ENCODE measurements around the gene RNASE8.

Gene RNASE8

DNA sequence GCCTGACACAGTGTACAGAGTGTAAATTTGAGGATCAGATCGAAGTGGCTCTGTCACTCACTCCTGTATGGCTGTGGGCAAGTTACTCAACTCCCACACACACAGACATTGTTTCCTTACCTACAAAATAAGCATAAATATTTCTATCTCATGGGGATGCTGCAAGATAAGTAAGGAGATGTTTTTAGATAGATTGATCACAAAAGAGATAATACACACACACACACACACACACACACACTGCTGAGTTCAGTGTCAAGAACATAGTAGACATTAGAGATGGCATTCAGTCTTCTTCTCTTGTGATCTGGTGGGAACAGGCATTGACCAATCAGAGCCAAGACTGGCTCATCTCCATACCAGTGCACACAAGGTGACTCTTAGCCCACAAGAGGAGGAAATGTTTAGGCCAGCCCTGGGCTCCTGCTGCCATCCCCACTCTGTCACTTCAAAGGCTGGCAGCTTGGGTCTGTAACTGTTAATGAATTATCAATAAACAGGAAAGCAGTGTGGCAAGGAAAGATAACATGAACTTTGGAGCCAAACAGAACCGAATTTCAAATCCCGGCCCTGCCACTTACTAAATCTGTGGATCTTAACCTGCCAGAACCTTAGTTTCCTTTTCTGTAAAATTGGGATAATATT, 3.4 kb upstream of the RNASE8 start:
- Mint-ChIP-seq H3K4me3 (no peak overlapping the region), H3K4me1 (ENCODE audit: low read depth) (peaks cover 3% of the 10 kb centered on the region), H3K36me3 (ENCODE audit: low read depth) (no peaks in the 10 kb centered on the region), H3K9me3 (no peaks in the 10 kb centered on the region), H3K27me3 (peaks cover 9% of the 10 kb centered on the region), H3K27ac (no peak overlapping the region)
- no peak for DNase-seq

DNA sequence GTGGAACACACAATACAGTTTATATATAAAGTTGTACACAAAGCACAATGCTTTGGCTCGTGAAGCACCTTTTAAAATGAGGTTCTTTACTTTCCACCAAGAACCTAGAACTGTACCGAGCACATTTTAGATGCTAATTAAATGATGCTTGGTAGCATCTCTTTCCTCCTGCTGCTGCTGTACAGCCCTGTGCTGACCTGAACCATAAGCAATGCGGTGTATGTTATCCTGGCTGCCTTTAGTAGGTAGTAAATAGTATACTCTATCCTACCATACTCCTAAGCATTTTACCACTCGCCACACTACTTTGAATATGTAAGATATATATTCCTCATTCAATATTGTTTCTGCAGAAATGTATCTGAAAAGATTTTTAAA, 2.9 kb upstream of the RNASE8 start:
- H3K4me3 Mint-ChIP-seq: no peak overlapping the region
- DNase-seq: no peak
- no peaks in the 10 kb centered on the region for H3K9me3 Mint-ChIP-seq
- H3K4me1 Mint-ChIP-seq (ENCODE audit: low read depth): peaks cover 3% of the 10 kb centered on the region
- no peak overlapping the region for H3K27ac Mint-ChIP-seq
- no peaks in the 10 kb centered on the region for H3K36me3 Mint-ChIP-seq (ENCODE audit: low read depth)
- peaks cover 10% of the 10 kb centered on the region for H3K27me3 Mint-ChIP-seq

DNA sequence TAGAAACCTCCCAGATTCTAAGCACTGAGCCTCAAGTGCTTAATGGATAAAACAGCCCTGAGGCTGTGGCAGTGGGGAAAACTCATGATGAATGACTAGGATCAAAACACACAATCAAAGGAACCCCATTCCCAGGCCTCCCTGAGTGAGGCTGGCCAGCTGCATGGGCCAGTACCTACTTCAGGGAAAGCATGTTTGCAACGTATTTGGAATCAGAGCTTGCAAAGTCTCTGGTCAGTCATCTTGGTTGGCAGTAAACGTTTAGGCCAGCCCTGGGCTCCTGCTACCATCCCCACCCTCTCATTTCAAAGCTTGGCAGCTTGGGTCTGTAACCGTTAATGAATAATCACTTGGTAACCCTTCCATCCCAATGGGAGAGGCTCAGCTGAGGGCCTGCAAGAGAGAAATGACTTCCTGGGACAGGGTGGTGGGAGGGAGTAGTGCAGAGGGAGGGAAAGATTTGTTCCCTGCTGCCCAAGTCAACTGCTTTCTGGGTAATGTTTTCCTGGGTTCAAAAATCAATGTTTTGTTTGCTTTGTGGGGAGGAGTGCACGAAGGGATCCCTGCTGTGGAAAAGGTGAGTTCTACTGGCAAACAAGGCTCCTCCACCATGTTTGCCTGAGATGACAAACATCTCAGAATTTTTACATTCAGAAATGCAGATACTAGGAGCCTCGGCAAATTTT, 2.0 kb upstream of the RNASE8 start:
- Mint-ChIP-seq H3K9me3 (no peaks in the 10 kb centered on the region), H3K4me1 (ENCODE audit: low read depth) (peaks cover 3% of the 10 kb centered on the region), H3K4me3 (no peak overlapping the region), H3K36me3 (ENCODE audit: low read depth) (no peaks in the 10 kb centered on the region), H3K27me3 (peaks cover 13% of the 10 kb centered on the region), H3K27ac (no peak overlapping the region)
- no peak for DNase-seq

DNA sequence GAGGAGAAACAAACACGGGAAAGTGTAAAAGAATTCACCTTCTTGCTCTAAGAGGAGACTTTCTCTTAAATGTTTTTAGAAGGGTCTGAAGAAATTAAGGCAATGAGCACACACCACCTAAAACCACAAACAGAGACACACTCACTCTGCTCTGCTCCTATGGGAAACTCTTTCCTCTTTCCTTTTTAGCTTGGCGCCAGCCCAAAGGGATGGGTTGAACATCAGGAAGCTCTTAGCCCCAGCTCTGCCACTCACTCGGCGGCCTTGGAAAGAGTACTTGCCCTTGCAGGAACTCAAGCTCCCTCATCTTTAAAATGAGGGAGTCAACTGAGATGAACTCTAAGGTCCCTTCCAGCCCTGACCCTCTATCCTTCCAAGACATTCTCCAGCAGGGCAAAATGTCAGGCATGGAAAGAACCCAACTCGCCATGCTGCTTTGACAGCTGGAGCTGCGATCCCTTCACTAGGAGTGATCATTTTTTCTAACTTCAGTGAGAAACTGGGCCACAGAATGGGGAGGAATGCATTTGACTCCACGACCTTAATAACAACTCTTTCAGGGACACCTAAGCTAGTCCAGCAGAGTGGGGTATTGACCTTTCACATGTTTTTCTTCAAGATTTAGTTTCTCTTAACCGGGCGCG, 980 bp upstream of the RNASE8 start:
- H3K4me3 Mint-ChIP-seq: no peak overlapping the region
- peaks cover 11% of the 10 kb centered on the region for H3K27me3 Mint-ChIP-seq
- no peak overlapping the region for H3K27ac Mint-ChIP-seq
- no peak for DNase-seq
- peaks cover 3% of the 10 kb centered on the region for H3K4me1 Mint-ChIP-seq (ENCODE audit: low read depth)
- H3K9me3 Mint-ChIP-seq: no peaks in the 10 kb centered on the region
- H3K36me3 Mint-ChIP-seq (ENCODE audit: low read depth): no peaks in the 10 kb centered on the region

DNA sequence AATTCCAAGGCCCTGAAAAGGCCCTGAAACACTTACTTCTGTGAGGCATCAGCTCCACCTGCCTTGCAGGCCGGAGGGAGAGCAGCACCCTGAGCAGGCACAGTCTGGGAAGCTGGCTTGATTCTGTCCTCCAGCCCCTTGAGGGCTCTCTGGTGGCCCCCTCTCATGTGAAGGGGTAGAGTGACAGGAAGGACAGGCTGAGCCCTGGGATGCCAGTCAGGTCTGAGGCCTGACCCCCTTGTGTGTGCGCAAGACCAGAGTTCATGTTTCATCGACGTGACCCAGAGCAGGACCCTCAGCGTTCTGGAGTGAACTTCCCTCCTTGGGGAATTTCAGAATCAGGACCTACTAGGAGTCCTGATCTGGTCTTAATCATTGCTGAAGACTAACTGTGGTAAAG, 1.3 kb downstream of the RNASE8 start:
- no peak overlapping the region for H3K27ac Mint-ChIP-seq
- peaks cover 3% of the 10 kb centered on the region for H3K4me1 Mint-ChIP-seq (ENCODE audit: low read depth)
- H3K27me3 Mint-ChIP-seq: peaks cover 28% of the 10 kb centered on the region
- no peaks in the 10 kb centered on the region for H3K9me3 Mint-ChIP-seq
- no peaks in the 10 kb centered on the region for H3K36me3 Mint-ChIP-seq (ENCODE audit: low read depth)
- no peak overlapping the region for H3K4me3 Mint-ChIP-seq
- no peak for DNase-seq

DNA sequence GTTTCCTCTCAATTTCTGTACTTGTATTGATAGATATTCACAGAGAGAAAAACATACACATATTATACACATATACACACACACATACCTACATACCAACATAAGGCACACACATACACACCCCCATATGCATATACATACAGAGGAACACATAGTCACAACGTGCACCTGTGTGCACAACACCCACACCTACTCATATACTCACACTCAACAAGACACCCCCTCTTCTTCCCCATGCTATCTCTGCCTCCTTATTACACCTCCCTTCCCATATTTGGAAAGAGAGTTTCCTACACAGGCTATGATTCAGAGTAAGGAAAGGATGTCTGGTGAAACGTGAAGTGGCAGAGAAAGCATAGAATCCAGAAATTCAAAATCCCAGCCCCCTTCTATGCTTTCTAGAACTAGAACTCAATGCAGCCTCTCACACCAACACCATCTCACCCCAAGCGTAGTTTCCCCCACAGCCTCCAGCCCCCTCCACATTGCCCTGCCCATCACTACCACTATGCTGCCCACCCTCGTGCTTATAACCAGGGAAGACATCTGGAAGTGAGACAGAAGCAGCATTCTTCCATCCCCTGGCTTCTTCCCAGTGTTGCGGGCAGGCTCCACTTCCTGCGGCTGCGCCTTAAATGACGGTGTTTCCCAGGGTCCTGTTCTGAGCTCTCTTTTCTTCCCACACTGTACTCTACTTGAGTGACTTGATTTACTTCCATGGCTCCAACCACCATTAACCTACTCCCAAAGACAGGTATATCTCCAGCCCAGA, 2.4 kb downstream of the RNASE8 start:
- Mint-ChIP-seq H3K27me3 (peaks cover 29% of the 10 kb centered on the region), H3K9me3 (no peaks in the 10 kb centered on the region), H3K4me3 (no peak overlapping the region), H3K27ac (no peak overlapping the region), H3K36me3 (ENCODE audit: low read depth) (no peaks in the 10 kb centered on the region), H3K4me1 (ENCODE audit: low read depth) (no peaks in the 10 kb centered on the region)
- DNase-seq: no peak

DNA sequence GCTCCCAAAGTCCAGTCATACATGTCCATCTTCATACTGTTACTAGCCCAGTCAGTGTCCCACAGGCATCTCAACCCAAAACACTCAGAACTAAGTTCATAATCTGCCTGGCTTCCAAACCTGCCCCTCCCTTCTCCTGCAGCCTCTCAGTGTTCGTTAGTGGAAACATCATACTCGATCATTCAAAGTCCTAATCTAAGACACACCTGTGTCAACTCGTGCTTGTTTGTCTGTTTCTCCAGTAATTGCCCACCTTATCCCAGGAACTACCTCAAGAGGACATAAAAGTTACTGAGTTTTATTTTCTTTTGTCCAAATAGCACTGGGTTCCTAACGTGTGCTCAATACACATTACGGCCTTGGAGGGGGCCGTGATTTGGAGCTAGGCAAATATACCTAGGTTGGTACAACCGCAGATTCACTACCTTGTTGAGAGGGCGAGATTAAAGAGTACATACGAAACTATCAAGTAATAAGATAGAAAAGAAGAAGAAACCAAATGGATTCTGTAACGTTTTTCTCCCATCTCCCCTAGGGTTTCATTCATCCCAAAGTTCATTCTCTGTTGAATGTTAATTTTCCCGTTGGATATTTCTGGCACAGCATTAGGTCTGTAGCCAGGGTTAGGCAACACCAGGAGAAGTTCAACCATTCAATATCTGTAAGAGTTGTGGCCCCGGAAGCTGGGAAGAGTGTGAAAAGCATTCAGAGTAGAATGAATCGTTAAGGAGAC, 3.2 kb downstream of the RNASE8 start:
- H3K4me3 Mint-ChIP-seq: no peak overlapping the region
- H3K9me3 Mint-ChIP-seq: no peaks in the 10 kb centered on the region
- peaks cover 35% of the 10 kb centered on the region for H3K27me3 Mint-ChIP-seq
- no peak for DNase-seq
- H3K36me3 Mint-ChIP-seq (ENCODE audit: low read depth): no peaks in the 10 kb centered on the region
- no peaks in the 10 kb centered on the region for H3K4me1 Mint-ChIP-seq (ENCODE audit: low read depth)
- no peak overlapping the region for H3K27ac Mint-ChIP-seq

DNA sequence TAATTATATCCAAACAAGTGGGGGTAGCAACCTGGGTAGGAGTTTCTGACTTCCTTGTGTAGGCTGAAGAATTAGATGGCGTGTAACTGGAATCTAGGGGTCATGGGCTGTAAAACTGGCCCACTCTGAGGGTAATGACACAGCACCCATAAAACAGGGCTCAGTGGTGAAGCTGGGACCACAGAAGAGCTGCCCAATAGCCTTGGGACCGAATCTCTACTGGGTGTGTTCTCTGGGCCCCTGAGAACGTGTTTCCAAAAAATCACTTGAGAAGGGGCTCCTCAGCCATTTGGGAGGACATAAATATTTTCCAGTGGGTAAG, 3.7 kb downstream of the RNASE8 start:
- Mint-ChIP-seq H3K9me3 (no peaks in the 10 kb centered on the region), H3K27ac (no peak overlapping the region), H3K4me3 (no peak overlapping the region), H3K27me3 (peaks cover 38% of the 10 kb centered on the region), H3K36me3 (ENCODE audit: low read depth) (no peaks in the 10 kb centered on the region), H3K4me1 (ENCODE audit: low read depth) (no peaks in the 10 kb centered on the region)
- no peak for DNase-seq

DNA sequence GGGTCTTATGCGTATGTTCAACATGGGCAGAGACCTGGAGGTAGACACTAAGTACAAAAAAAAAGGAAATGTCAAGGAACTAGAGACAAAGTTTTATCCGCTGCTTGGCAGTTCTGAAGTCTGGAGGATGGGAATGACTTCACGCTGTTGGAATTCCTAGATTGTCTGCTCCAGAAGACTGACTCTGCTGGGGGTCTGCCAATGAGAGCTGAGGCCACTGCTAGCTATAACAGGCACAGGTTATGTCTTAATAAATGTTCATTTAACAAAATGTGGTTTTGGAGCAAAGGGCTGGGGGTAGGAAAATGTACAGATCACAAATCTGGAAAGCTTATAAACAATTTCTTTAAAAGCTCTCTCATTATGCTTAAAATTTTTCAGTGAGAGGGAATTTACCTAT, 5.9 kb downstream of the RNASE8 start:
- no peak overlapping the region for H3K4me3 Mint-ChIP-seq
- H3K9me3 Mint-ChIP-seq: no peaks in the 10 kb centered on the region
- H3K4me1 Mint-ChIP-seq (ENCODE audit: low read depth): peaks cover 4% of the 10 kb centered on the region
- no peak for DNase-seq
- no peak overlapping the region for H3K27ac Mint-ChIP-seq
- H3K27me3 Mint-ChIP-seq: peaks cover 58% of the 10 kb centered on the region
- no peaks in the 10 kb centered on the region for H3K36me3 Mint-ChIP-seq (ENCODE audit: low read depth)

DNA sequence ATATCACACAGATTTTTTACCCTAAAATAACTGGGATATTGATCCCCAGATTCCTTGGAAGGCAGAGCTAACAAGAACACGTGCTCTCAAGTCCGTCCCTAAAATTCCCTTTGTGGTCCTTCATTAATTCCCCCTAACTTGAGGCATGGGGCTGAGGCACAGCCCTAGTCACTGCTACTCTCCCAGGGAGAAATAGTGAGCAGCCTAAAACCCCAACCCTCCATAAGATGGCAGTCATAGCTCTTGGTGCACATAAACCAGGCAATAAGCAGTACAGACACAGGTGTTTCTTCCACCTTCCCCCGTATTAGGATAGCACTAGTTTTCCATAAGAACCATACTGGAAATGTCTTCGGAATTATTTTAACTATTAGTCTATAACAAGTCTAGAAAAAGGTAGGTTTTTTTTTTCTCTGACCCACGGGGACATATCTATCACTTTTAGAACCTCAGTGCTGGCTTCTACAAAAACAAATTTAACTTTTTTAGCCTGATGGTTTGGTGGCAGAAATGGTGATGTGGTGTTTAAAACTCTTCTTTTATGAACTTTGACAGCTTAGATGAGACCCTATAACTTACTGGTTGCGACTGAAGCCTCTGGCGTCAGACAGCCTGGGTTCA, 9.4 kb downstream of the RNASE8 start:
- Mint-ChIP-seq H3K27me3 (peaks cover 78% of the 10 kb centered on the region), H3K4me1 (ENCODE audit: low read depth) (peaks cover 34% of the 10 kb centered on the region), H3K36me3 (ENCODE audit: low read depth) (no peaks in the 10 kb centered on the region), H3K9me3 (no peaks in the 10 kb centered on the region), H3K4me3 (no peak overlapping the region), H3K27ac (no peak overlapping the region)
- no peak for DNase-seq

DNA sequence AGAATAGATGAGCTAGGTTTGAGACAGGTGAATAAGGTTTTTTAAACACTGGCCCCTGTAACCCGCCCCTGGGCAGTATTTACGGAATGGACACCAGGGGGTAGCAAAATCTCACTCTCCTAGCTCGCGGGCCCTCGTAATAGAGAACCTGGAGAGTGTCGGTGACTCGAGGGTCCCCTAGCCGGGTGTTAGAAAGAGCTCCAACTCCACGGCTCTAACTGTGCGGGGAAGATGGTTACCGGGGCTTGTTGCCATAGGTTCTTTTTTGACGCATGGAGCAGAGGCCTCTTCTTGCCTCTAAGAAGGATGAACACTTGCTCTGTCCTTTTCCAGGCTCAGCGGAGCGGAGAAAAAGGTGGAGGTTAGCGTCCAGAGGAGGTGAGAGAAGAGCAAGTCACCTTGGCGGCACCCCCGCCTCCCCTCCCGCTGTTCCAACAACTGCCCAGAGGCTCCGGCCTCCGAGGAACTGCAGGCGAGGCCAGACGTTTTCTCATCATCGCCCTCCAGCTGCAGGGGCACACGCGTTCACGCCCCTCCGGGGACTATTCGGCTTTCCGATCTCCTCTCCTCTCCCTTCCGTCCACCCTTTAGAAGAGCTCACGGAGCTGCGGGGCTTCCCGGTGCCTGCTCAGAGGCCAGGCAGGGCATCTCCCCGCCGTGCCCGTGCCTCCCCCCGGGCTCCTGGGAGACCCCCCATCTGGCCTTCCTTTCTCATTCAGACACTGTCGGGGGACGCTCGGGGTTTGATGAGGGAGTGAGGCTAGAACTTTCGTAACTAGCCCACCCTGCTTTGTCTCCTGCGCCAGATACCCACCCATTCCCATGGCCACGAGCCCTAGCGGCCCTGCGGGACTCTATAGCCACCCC, 11.1 kb downstream of the RNASE8 start:
- Mint-ChIP-seq H3K27me3 (peaks cover 78% of the 10 kb centered on the region), H3K4me1 (ENCODE audit: low read depth) (peaks cover 36% of the 10 kb centered on the region), H3K36me3 (ENCODE audit: low read depth) (no peaks in the 10 kb centered on the region), H3K27ac (no peak overlapping the region), H3K9me3 (no peaks in the 10 kb centered on the region), H3K4me3 (peak overlapping the region; percentile 70)
- DNase-seq: peak; percentile 57

DNA sequence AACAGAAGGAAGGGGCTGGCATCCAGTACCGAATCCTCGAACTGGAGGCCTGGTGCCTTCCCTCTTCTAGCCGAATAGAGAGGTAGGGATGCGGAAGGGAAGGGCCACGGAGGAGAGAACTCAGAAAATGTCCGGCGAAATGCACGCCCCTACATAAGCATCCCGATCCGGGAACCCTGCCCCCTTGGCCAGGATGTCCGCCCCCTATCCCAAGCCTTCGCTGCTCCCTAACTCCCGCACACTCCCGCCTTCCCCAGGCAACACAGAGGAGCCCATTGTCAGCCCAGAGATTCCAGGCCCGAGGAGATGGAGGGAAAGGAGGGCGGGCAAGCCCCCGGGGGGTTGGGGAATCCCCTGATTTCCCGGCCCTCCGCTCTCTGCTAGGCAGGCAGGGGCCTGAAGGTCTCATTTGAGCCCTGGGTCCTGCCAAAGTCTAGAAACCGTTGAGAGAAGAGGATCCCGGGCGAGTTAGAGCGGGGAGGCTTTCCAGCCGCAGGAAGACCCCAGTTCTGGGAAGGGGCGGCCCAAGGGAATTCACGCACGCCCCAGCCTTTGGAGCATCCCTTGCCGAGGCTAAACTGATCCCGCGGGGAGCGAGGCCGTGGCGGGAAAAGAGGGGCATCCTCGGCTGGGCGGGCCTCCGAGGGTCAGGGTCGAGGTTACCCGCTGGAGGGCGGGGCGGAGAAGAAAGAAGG, 11.9 kb downstream of the RNASE8 start:
- peaks cover 36% of the 10 kb centered on the region for H3K4me1 Mint-ChIP-seq (ENCODE audit: low read depth)
- DNase-seq: no peak

DNA sequence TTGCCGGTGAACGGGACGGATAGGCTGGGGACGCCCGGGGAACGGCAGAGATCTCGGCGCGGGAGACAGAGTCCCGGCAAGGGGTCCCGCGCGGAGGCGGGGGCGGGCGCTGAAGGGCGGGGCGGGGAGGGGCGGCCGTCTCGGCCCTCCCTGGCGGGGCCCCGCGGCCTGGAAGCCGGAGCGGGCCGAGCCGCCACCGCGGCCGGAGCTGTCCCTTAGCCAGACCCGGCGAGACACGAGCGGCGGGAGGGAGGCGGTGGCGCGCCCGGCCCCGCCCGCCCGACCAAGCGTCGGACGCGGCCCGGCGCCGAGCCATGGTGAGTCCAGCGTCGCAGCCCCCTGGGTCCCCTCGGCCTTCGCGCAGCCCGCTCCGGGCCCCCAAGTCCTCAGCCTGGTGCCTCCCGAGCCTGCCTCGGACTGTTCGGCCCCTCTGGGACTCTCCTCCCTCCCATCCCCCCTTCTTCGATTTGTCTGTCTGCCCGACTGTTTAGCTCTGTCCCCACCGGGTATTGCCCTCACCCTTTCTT, 12.5 kb downstream of the RNASE8 start, which contains the start of gene ARHGEF40:
TSS of gene ARHGEF40 (plus strand) at position 222 of the 527 bp plus-strand sequence. CDS start at position 315, 93 bp downstream.
- Mint-ChIP-seq H3K27me3 (peaks cover 74% of the 10 kb centered on the region), H3K36me3 (ENCODE audit: low read depth) (no peaks in the 10 kb centered on the region), H3K4me1 (ENCODE audit: low read depth) (peaks cover 36% of the 10 kb centered on the region), H3K27ac (no peak within 1 kb of the TSS), H3K9me3 (no peaks in the 10 kb centered on the region), H3K4me3 (peak within 1 kb of the TSS; percentile 72)
- DNase-seq: peak; percentile 49

More for the DNA sequence above, 11.9 kb downstream of the RNASE8 start:
- Mint-ChIP-seq H3K4me3 (peak overlapping the region; percentile 70), H3K27me3 (peaks cover 77% of the 10 kb centered on the region), H3K36me3 (ENCODE audit: low read depth) (no peaks in the 10 kb centered on the region), H3K27ac (no peak overlapping the region), H3K9me3 (no peaks in the 10 kb centered on the region)

All from activated T-cell treated with anti-CD3 and anti-CD28 coated beads, Interleukin-2, amount 50 U/mL, for 24 hours (primary cell).